Small intestine (tissue), 7 donors: ENCODE results near the gene TJP3. TPM values are rescaled to one million over a fixed set of nuclear protein-coding genes. Genes with fewer than 3 reads are reported as not detected.

Experiments used
- DNase-seq, 2 donors: peaks; one replicate each; pipeline versions ENCODE4 v3.0.0 to v3.0.0-alpha.2; 2013
- FAIRE-seq: peaks from 2 replicates; lab custom pipeline; 2012; peaks lifted over from hg19 to GRCh38; lab: Jason Lieb, UNC
- H3K27ac ChIP-seq, 3 donors: one replicate each; pipeline ENCODE4 v1.5.1; 2013; ENCODE audit warnings: low read length in 2 of 3, mild to moderate bottlenecking in 2 of 3, control low read depth in 1 of 3, inconsistent platforms in 1 of 3, low read depth in 1 of 3, moderate library complexity in 1 of 3
- H3K27me3 ChIP-seq, 3 donors: one replicate each; pipeline ENCODE4 v1.6.1; 2013; ENCODE audit warnings: low read length in 3 of 3, inconsistent platforms in 1 of 3; ENCODE audit not compliant: control insufficient read depth in 3 of 3, insufficient read depth in 3 of 3
- H3K36me3 ChIP-seq, 3 donors: one replicate each; pipeline ENCODE4 v1.6.1; 2013; ENCODE audit warnings: low read length in 3 of 3, inconsistent platforms in 1 of 3, low read depth in 1 of 3, mild to moderate bottlenecking in 1 of 3, moderate library complexity in 1 of 3; ENCODE audit not compliant: control insufficient read depth in 3 of 3, insufficient read depth in 2 of 3
- H3K4me1 ChIP-seq, 3 donors: one replicate each; pipeline ENCODE4 v1.6.1; 2013; ENCODE audit warnings: low read length in 2 of 3, inconsistent platforms in 1 of 3, low read depth in 1 of 3, mild to moderate bottlenecking in 1 of 3, moderate library complexity in 1 of 3; ENCODE audit not compliant: control insufficient read depth in 3 of 3, insufficient read depth in 2 of 3
- H3K4me3 ChIP-seq, 3 donors: one replicate each; pipeline ENCODE4 v1.5.1; 2013; ENCODE audit warnings: low read length in 3 of 3, control low read depth in 1 of 3, inconsistent platforms in 1 of 3, low read depth in 1 of 3, mild to moderate bottlenecking in 1 of 3, moderate library complexity in 1 of 3
- H3K9me3 ChIP-seq, 2 donors: one replicate each; pipeline ENCODE4 v1.6.1; 2013; ENCODE audit warnings: low read depth in 1 of 2, low read length in 1 of 2; ENCODE audit not compliant: control insufficient read depth in 2 of 2, insufficient read depth in 1 of 2
- WGBS, 3 donors: extraction: QIAGEN DNeasy Blood & Tissue Kit; methylation state at CpG; one replicate each; pipeline ENCODE4 v1.1.7; 2013; 5-methylcytosine and 5-hydroxymethylcytosine counted together
- polyA plus RNA-seq, 4 donors: library from polyadenylated mRNA; stranded (reverse) in 3 of 4; unstranded in 1 of 4; fragments of 200-250 nt in 3 of 4; fragments of 120-200 nt in 1 of 4; gene quantifications; one replicate each; pipeline versions ENCODE4 v1.2.1 to v1.2.3, GENCODE V29; 2013
- donor health status: healthy with polysubstance abuse.
- donor health status: control.
- donor health status: control.
- donor health status: Bipolar disorder and iron deficiency.
- donor health status: healthy.

The TJP3 gene
- polyA plus RNA-seq, 4 donors, result 74.5 to 385 (median 188) TPM

GRCh38 chr19:3669947-3670795 is 38.0 kb upstream of the TJP3 start:
- Histone ChIP-seq H3K27ac (peak overlapping the region in 2 of 3 donors; percentile 77 to 91), H3K9me3 (no peaks in the 10 kb centered on the region), H3K4me1 (peaks cover 0 to 48% (median 11%) of the 10 kb centered on the region in 3 donors), H3K4me3 (no peak overlapping the region), H3K36me3 (peaks cover 0 to 41% (median 0%) of the 10 kb centered on the region in 3 donors), H3K27me3 (no peaks in the 10 kb centered on the region)
- DNase-seq (peak in 1 of 2 donors; percentile 41), FAIRE-seq (no peak)
- 66 to 83% (median 81%) methylated on average over 31 to 33 of the region's 33 CpGs for WGBS, 3 donors

- H3K27me3 ChIP-seq, result no peaks in the 10 kb centered on the region
- DNase-seq (peak in 1 of 2 donors; percentile 37), FAIRE-seq (no peak)
- H3K9me3 ChIP-seq, result no peaks in the 10 kb centered on the region
- 40 to 77% (median 63%) methylated on average over 38 to 45 of the region's 45 CpGs for WGBS, 3 donors
- H3K4me3 ChIP-seq, result peak overlapping the region in 1 of 3 donors; percentile 8
- peaks cover 0 to 45% (median 11%) of the 10 kb centered on the region in 3 donors for H3K4me1 ChIP-seq
- peaks cover 0 to 37% (median 0%) of the 10 kb centered on the region in 3 donors for H3K36me3 ChIP-seq
- H3K27ac ChIP-seq, result peak overlapping the region; percentile 55 to 91 (median 77)
Measured at GRCh38 chr19:3670796-3671679, 37.1 kb upstream of the TJP3 start.

GRCh38 chr19:3671680-3672574 is 36.3 kb upstream of the TJP3 start:
- WGBS, 3 donors, result 53 to 84% (median 64%) methylated on average over 40 of the region's 40 CpGs
- H3K4me1 ChIP-seq, result peaks cover 0 to 45% (median 11%) of the 10 kb centered on the region in 3 donors

GRCh38 chr19:3672575-3672948 is 35.6 kb upstream of the TJP3 start:
- H3K4me1 ChIP-seq, result peaks cover 0 to 41% (median 11%) of the 10 kb centered on the region in 3 donors

More at GRCh38 chr19:3671680-3672574, 36.3 kb upstream of the TJP3 start:
- peak overlapping the region in 2 of 3 donors; percentile 77 to 91 for H3K27ac ChIP-seq
- H3K4me3 ChIP-seq, result no peak overlapping the region
- peaks cover 0 to 32% (median 0%) of the 10 kb centered on the region in 3 donors for H3K36me3 ChIP-seq
- DNase-seq (no peak), FAIRE-seq (no peak)
- no peaks in the 10 kb centered on the region for H3K9me3 ChIP-seq
- no peaks in the 10 kb centered on the region for H3K27me3 ChIP-seq

GRCh38 chr19:3672993-3673392 is 35.2 kb upstream of the TJP3 start:
- DNase-seq, result no peak

More at GRCh38 chr19:3672575-3672948, 35.6 kb upstream of the TJP3 start:
- Histone ChIP-seq H3K4me3 (no peak overlapping the region), H3K9me3 (no peaks in the 10 kb centered on the region), H3K27me3 (no peaks in the 10 kb centered on the region), H3K36me3 (peaks cover 0 to 28% (median 0%) of the 10 kb centered on the region in 3 donors), H3K27ac (peak overlapping the region in 1 of 3 donors; percentile 91)
- DNase-seq (no peak), FAIRE-seq (no peak)
- 86 to 93% (median 90%) methylated on average over 6 to 8 of the region's 8 CpGs for whole genome bisulfite sequencing, 3 donors

GRCh38 chr19:3673506-3674439 is 34.4 kb upstream of the TJP3 start:
- 93 to 98% (median 94%) methylated on average over 33 to 34 of the region's 34 CpGs for WGBS, 3 donors
- Histone ChIP-seq H3K36me3 (peaks cover 0 to 24% (median 0%) of the 10 kb centered on the region in 3 donors), H3K27ac (no peak overlapping the region), H3K4me3 (no peak overlapping the region), H3K27me3 (no peaks in the 10 kb centered on the region), H3K9me3 (no peaks in the 10 kb centered on the region), H3K4me1 (peaks cover 0 to 29% (median 11%) of the 10 kb centered on the region in 3 donors)
- DNase-seq (no peak), FAIRE-seq (no peak)

More at GRCh38 chr19:3672993-3673392, 35.2 kb upstream of the TJP3 start:
- H3K9me3 ChIP-seq, result no peaks in the 10 kb centered on the region
- no peaks in the 10 kb centered on the region for H3K27me3 ChIP-seq
- peaks cover 0 to 37% (median 11%) of the 10 kb centered on the region in 3 donors for H3K4me1 ChIP-seq
- H3K4me3 ChIP-seq, result no peak overlapping the region
- no peak for FAIRE-seq
- peaks cover 0 to 26% (median 0%) of the 10 kb centered on the region in 3 donors for H3K36me3 ChIP-seq
- peak overlapping the region in 1 of 3 donors; percentile 10 for H3K27ac ChIP-seq
- WGBS, 3 donors, result 83 to 92% (median 89%) methylated on average over 9 to 13 of the region's 13 CpGs
